ENCODE results near the gene PPP4C. TPM values are rescaled to one million over a fixed set of nuclear protein-coding genes. Genes with fewer than 3 reads are reported as not detected.

Gene PPP4C
- total and polyA plus RNA-seq, 2 donors from 2014 or later = 78.8 to 107 TPM

DNA sequence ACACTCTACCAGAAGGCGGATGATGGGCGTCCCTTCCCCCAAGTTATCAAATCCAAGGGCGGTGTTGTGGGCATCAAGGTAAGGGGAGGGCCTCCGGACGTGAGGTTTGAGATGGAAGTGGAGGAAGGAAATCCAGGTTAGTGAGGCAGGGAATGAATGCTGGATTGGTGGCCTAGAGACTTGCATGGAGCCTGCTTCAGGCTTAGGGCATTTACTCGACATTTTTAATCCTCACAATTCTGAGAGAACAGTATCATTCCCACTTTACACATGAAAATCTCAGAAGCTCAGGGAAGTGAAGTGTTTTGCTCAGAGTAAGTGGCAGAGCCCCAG is 8.2 kb upstream of the PPP4C start:
- peak overlapping the region in 2 of 3 donors; percentile 64 to 91 for H3K4me3 ChIP-seq (ENCODE audit: low read length in 3 of 3)
- H3K4me1 ChIP-seq (ENCODE audit: control insufficient read depth in 2 of 3, insufficient read depth in 2 of 3, low read depth in 1 of 3, low read length in 3 of 3) = peaks cover 0 to 42% (median 18%) of the 10 kb centered on the region in 3 donors
- TF ChIP-seq, protein P1, sequence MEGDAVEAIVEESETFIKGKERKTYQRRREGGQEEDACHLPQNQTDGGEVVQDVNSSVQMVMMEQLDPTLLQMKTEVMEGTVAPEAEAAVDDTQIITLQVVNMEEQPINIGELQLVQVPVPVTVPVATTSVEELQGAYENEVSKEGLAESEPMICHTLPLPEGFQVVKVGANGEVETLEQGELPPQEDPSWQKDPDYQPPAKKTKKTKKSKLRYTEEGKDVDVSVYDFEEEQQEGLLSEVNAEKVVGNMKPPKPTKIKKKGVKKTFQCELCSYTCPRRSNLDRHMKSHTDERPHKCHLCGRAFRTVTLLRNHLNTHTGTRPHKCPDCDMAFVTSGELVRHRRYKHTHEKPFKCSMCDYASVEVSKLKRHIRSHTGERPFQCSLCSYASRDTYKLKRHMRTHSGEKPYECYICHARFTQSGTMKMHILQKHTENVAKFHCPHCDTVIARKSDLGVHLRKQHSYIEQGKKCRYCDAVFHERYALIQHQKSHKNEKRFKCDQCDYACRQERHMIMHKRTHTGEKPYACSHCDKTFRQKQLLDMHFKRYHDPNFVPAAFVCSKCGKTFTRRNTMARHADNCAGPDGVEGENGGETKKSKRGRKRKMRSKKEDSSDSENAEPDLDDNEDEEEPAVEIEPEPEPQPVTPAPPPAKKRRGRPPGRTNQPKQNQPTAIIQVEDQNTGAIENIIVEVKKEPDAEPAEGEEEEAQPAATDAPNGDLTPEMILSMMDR (IDR thresholded peaks at IDR 0.05; ENCODE audit: borderline replicate concordance, extremely low read depth, insufficient read depth) = no peak
- H3K27me3 ChIP-seq (ENCODE audit: control insufficient read depth, insufficient read depth, low read length) = no peaks in the 10 kb centered on the region
- H3K9ac ChIP-seq (ENCODE audit: low read length in 3 of 3) = peak overlapping the region in 1 of 3 donors; percentile 97
- H3K36me3 ChIP-seq (ENCODE audit: control insufficient read depth in 2 of 3, insufficient read depth in 3 of 3, low read length in 3 of 3) = peaks cover 11 to 52% (median 34%) of the 10 kb centered on the region in 3 donors
- intact Hi-C loops (cut with DNase I) = no loop called here
- H3K27ac ChIP-seq (ENCODE audit: low read depth in 2 of 2, low read length in 2 of 2) = peak overlapping the region in 1 of 2 donors; percentile 99
- FAIRE-seq = no peak
- DNase-seq = no peak
- H3K9me3 ChIP-seq (ENCODE audit: control insufficient read depth in 2 of 3, insufficient read depth in 1 of 3, low read length in 3 of 3) = no peaks in the 10 kb centered on the region

DNA sequence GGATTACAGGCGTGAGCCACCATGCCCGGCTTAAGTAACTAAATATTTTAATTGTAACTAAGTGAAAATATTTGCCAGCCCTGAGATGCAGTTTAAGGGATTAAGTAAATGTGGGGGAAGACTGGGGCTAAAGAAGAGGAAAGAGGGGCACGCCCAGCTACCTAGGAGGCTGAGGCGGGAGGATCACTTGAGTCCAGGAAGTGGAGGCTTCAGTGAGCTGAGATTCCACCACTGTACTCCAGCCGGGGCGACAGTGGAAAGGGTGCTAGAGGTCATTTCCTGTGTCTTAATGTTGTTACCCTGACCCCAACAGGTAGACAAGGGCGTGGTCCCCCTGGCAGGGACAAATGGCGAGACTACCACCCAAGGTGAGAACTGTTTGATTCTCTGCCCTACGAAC is 7.5 kb upstream of the PPP4C start:
- Histone ChIP-seq H3K9ac (ENCODE audit: low read length in 3 of 3) (peak overlapping the region in 1 of 3 donors; percentile 42), H3K27ac (ENCODE audit: low read depth in 2 of 2, low read length in 2 of 2) (peak overlapping the region in 1 of 2 donors; percentile 32), H3K4me1 (ENCODE audit: control insufficient read depth in 2 of 3, insufficient read depth in 2 of 3, low read depth in 1 of 3, low read length in 3 of 3) (peaks cover 0 to 39% (median 16%) of the 10 kb centered on the region in 3 donors), H3K36me3 (ENCODE audit: control insufficient read depth in 2 of 3, insufficient read depth in 3 of 3, low read length in 3 of 3) (peaks cover 11 to 52% (median 34%) of the 10 kb centered on the region in 3 donors), H3K4me3 (ENCODE audit: low read length in 3 of 3) (peak overlapping the region in 1 of 3 donors; percentile 8), H3K9me3 (ENCODE audit: control insufficient read depth in 2 of 3, insufficient read depth in 1 of 3, low read length in 3 of 3) (no peaks in the 10 kb centered on the region), H3K27me3 (ENCODE audit: control insufficient read depth, insufficient read depth, low read length) (no peaks in the 10 kb centered on the region)
- FAIRE-seq = no peak
- TF ChIP-seq, protein P1 (IDR thresholded peaks at IDR 0.05; ENCODE audit: borderline replicate concordance, extremely low read depth, insufficient read depth) = no peak
- no peak for DNase-seq
- intact Hi-C loops (cut with DNase I) = no loop called here

DNA sequence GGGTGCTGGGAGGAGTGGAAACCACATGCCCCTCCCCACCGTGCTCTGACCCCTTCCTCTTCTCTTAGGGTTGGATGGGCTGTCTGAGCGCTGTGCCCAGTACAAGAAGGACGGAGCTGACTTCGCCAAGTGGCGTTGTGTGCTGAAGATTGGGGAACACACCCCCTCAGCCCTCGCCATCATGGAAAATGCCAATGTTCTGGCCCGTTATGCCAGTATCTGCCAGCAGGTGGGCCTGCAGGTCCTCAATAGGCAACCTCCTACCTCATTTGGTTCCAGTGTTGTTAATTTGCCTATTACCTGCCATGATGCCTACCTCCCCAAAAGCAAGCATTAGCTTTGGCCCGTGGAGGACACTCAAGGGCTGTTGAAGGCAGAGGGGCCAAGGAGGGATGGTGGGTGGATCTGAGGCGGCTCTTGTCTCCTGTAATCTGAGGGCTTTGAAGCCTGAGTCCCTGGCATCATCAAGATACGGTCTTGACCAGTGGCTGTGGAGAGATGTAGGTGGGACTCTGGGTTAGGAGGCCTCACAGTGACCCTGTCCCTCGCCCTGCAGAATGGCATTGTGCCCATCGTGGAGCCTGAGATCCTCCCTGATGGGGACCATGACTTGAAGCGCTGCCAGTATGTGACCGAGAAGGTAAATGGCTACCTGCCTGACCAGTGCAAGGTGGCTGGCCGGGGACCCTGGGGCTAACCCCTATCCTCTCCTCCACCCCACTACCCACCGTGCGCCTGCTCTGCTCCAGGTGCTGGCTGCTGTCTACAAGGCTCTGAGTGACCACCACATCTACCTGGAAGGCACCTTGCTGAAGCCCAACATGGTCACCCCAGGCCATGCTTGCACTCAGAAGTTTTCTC is 6.8 kb upstream of the PPP4C start:
- FAIRE-seq = no peak
- peaks cover 11 to 52% (median 34%) of the 10 kb centered on the region in 3 donors for H3K36me3 ChIP-seq (ENCODE audit: control insufficient read depth in 2 of 3, insufficient read depth in 3 of 3, low read length in 3 of 3)
- DNase-seq = peak in 1 of 5 donors; percentile 38
- no peaks in the 10 kb centered on the region for H3K9me3 ChIP-seq (ENCODE audit: control insufficient read depth in 2 of 3, insufficient read depth in 1 of 3, low read length in 3 of 3)
- H3K4me1 ChIP-seq (ENCODE audit: control insufficient read depth in 2 of 3, insufficient read depth in 2 of 3, low read depth in 1 of 3, low read length in 3 of 3) = peaks cover 0 to 32% (median 9%) of the 10 kb centered on the region in 3 donors
- peak overlapping the region in 1 of 2 donors; percentile 32 for H3K27ac ChIP-seq (ENCODE audit: low read depth in 2 of 2, low read length in 2 of 2)
- H3K4me3 ChIP-seq (ENCODE audit: low read length in 3 of 3) = peak overlapping the region in 1 of 3 donors; percentile 12
- TF ChIP-seq, protein P1 (IDR thresholded peaks at IDR 0.05; ENCODE audit: borderline replicate concordance, extremely low read depth, insufficient read depth) = peak; percentile 15
- H3K27me3 ChIP-seq (ENCODE audit: control insufficient read depth, insufficient read depth, low read length) = no peaks in the 10 kb centered on the region
- intact Hi-C loops (cut with DNase I) = no loop called here
- peak overlapping the region in 1 of 3 donors; percentile 42 for H3K9ac ChIP-seq (ENCODE audit: low read length in 3 of 3)

All from kidney (tissue), 14 donors.